ENCODE measurements around the gene BTBD6.

DNA sequence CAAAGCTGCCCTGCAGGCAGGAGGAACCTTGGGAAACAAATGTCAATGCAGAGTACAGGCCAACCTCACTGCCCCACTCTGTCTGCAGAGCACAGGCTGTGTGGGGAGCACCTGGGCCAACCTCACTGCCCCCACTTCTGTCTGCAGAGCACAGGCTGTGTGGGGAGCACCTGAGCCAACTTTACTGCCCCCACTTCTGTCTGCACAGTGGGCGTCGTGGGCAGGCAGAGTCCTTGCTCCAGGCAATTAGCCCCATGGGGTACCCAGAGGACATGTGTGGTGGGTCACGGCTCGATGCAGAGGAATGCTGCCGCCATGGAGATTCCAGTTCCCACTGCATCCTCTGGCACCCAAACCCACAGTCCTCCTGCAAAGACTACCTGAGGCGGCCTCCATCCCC lies 26.3 kb downstream of the BTBD6 start:
- TF ChIP-seq, protein P1, sequence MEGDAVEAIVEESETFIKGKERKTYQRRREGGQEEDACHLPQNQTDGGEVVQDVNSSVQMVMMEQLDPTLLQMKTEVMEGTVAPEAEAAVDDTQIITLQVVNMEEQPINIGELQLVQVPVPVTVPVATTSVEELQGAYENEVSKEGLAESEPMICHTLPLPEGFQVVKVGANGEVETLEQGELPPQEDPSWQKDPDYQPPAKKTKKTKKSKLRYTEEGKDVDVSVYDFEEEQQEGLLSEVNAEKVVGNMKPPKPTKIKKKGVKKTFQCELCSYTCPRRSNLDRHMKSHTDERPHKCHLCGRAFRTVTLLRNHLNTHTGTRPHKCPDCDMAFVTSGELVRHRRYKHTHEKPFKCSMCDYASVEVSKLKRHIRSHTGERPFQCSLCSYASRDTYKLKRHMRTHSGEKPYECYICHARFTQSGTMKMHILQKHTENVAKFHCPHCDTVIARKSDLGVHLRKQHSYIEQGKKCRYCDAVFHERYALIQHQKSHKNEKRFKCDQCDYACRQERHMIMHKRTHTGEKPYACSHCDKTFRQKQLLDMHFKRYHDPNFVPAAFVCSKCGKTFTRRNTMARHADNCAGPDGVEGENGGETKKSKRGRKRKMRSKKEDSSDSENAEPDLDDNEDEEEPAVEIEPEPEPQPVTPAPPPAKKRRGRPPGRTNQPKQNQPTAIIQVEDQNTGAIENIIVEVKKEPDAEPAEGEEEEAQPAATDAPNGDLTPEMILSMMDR (IDR thresholded peaks at IDR 0.05; ENCODE audit: insufficient read depth, low read length, poor library complexity, severe bottlenecking), result no peak
- no peak for TF ChIP-seq EZH2phosphoT487 (conservative IDR thresholded peaks at IDR 0.05; ENCODE audit: low read length)

Data from SU-DHL-6 (cell line).